Esophagus squamous epithelium (tissue), 5 donors: ENCODE measurements around the gene GSTT2B. TPM values are rescaled to one million over a fixed set of nuclear protein-coding genes. Genes with fewer than 3 reads are reported as not detected.
"Not testable (repeated sequence)": the region's sequence is repeated elsewhere in the genome, so short reads cannot be mapped to it uniquely, and the experiment has no call there.

Experiments used
- DNase-seq: peaks from one replicate; lab custom pipeline; 2025; lab: John Stamatoyannopoulos, UW
- H3K27ac ChIP-seq, 4 donors: fragments of 200-600 bp; sonication (generic); one replicate each; pipeline ENCODE4 v1.5.1; 2016 to 2019; ENCODE audit warnings: mild to moderate bottlenecking in 1 of 4
- H3K27me3 ChIP-seq, 4 donors: fragments of 200-600 bp; sonication (generic); 1 replicate in 3 of 4; 2 replicates in 1 of 4; pipeline versions ENCODE4 v1.5.1 to v1.6.0; 2017 to 2021; ENCODE audit warnings: antibody characterized with exemption in 1 of 4
- H3K36me3 ChIP-seq, 3 donors: fragments of 200-600 bp; sonication (generic); one replicate each; pipeline ENCODE4 v1.5.1; 2016 to 2019
- H3K4me1 ChIP-seq, 3 donors: fragments of 200-600 bp; sonication (generic); one replicate each; pipeline ENCODE4 v1.5.1; 2017 to 2019
- H3K4me3 ChIP-seq, 4 donors: fragments of 200-600 bp; sonication (generic); 1 replicate in 3 of 4; 2 replicates in 1 of 4; pipeline ENCODE4 v1.5.1; 2016 to 2019; ENCODE audit warnings: mild to moderate bottlenecking in 2 of 4, moderate library complexity in 1 of 4
- H3K9me3 ChIP-seq, 3 donors: fragments of 200-600 bp; sonication (generic); one replicate each; pipeline ENCODE4 v1.5.1; 2016 to 2019
- CTCF ChIP-seq, 6 experiments: fragments of 450-650 bp in 4 of 6; fragments of 200-600 bp in 2 of 6; sonication (generic) in 2 of 6; IDR thresholded peaks; one replicate each; pipeline ENCODE4 v1.5.1; 2016 to 2019; ENCODE audit warnings: antibody characterized with exemption in 6 of 6, mild to moderate bottlenecking in 4 of 6, moderate library complexity in 4 of 6
- POLR2A ChIP-seq, 4 donors: fragments of 450-650 bp; IDR thresholded peaks; one replicate each; pipeline ENCODE4 v1.6.1; 2017; ENCODE audit warnings: antibody characterized with exemption in 4 of 4, mild to moderate bottlenecking in 4 of 4, moderate library complexity in 3 of 4
- WGBS, 2 donors: methylation state at CpG; one replicate each; pipeline ENCODE4 v1.1.5; 2018; 5-methylcytosine and 5-hydroxymethylcytosine counted together
- intact Hi-C: fragments of 100-400 bp; cut with DNase I; formaldehyde crosslinking; loops from one replicate; pipeline ENCODE4 v1.15.0; 2022
- total RNA-seq, 4 donors: library from RNA; depleted of rRNA; stranded (reverse); fragments of >200 nt; gene quantifications; one replicate each; pipeline ENCODE4 v1.1.0, GENCODE V29; 2016
- donor health status: DM: yes; HTN: yes; CAD: no.

Gene GSTT2B
- total RNA-seq, 4 donors from 2014 or later, result 3.1 to 9.9 TPM; not detected in 2

GRCh38 chr22:23910496-23911190, 50.4 kb downstream of the GSTT2B start:
- TF ChIP-seq CTCF (IDR thresholded peaks at IDR 0.05) (no peak), POLR2A (IDR thresholded peaks at IDR 0.05) (no peak)
- peaks cover 5 to 20% (median 8%) of the 10 kb centered on the region in 3 donors for H3K4me1 ChIP-seq
- H3K36me3 ChIP-seq, result no peaks in the 10 kb centered on the region
- H3K27me3 ChIP-seq, result no peaks in the 10 kb centered on the region
- no peaks in the 10 kb centered on the region for H3K9me3 ChIP-seq
- no peak overlapping the region for H3K4me3 ChIP-seq
- no peak for DNase-seq
- 67 to 91% methylated on average over 3 of the region's 3 CpGs for WGBS, 2 donors
- intact Hi-C loops, result no loop called here
- H3K27ac ChIP-seq, result no peak overlapping the region

- intact Hi-C loops, result no loop called here
- TF ChIP-seq CTCF (IDR thresholded peaks at IDR 0.05) (no peak), POLR2A (IDR thresholded peaks at IDR 0.05) (no peak)
These were observed 51.6 kb downstream of the GSTT2B start for GRCh38 chr22:23909296-23909898.

GRCh38 chr22:23908587-23909205, 52.3 kb downstream of the GSTT2B start:
- 84 to 85% methylated on average over 10 to 11 of the region's 11 CpGs for WGBS, 2 donors

More at GRCh38 chr22:23909296-23909898, 51.6 kb downstream of the GSTT2B start:
- WGBS, 2 donors, result 61 to 68% methylated on average over 6 of the region's 6 CpGs
- no peaks in the 10 kb centered on the region for H3K36me3 ChIP-seq
- H3K4me3 ChIP-seq, result no peak overlapping the region
- DNase-seq, result no peak
- H3K9me3 ChIP-seq, result no peaks in the 10 kb centered on the region
- peak overlapping the region in 2 of 4 donors; percentile 33 to 49 for H3K27ac ChIP-seq
- peaks cover 5 to 27% (median 8%) of the 10 kb centered on the region in 3 donors for H3K4me1 ChIP-seq
- H3K27me3 ChIP-seq, result no peaks in the 10 kb centered on the region

GRCh38 chr22:23907423-23907822, 53.6 kb downstream of the GSTT2B start:
- intact Hi-C loops, DNase-seq, H3K9me3 ChIP-seq, H3K4me3 ChIP-seq, H3K27me3 ChIP-seq, H3K36me3 ChIP-seq, H3K27ac ChIP-seq: not testable (repeated sequence)
- peaks cover 0 to 31% (median 0%) of the 10 kb centered on the region in 3 donors for H3K4me1 ChIP-seq
- 65 to 91% methylated on average over 4 to 10 of the region's 10 CpGs for WGBS, 2 donors

More at GRCh38 chr22:23908587-23909205, 52.3 kb downstream of the GSTT2B start:
- no peaks in the 10 kb centered on the region for H3K36me3 ChIP-seq
- H3K9me3 ChIP-seq, result no peaks in the 10 kb centered on the region
- intact Hi-C loops, result no loop called here
- TF ChIP-seq CTCF (IDR thresholded peaks at IDR 0.05), result no peak
- no peak for TF ChIP-seq POLR2A (IDR thresholded peaks at IDR 0.05)
- H3K27ac ChIP-seq, result no peak overlapping the region
- no peak overlapping the region for H3K4me3 ChIP-seq
- no peak for DNase-seq
- H3K4me1 ChIP-seq, result peaks cover 5 to 29% (median 7%) of the 10 kb centered on the region in 3 donors
- H3K27me3 ChIP-seq, result no peaks in the 10 kb centered on the region

Other genes with a start within 250 kb of the GSTT2B start
- 1 to 10 TPM in 3 of 4 donors, under 1 TPM in 1; 0.91 to 2.7 (median 1.1) TPM for gene ZNF70, start 210.1 kb downstream of the GSTT2B start, total RNA-seq
- gene VPREB3, start 206.8 kb downstream of the GSTT2B start, total RNA-seq, result not detected
- gene C22orf15, start 198.2 kb downstream of the GSTT2B start, total RNA-seq, result not detected
- 10 to 100 TPM in 2 of 4 donors, 1 to 10 TPM in 2; 7.7 to 13.9 (median 10.4) TPM for gene CHCHD10, start 193.2 kb downstream of the GSTT2B start, total RNA-seq
- gene MMP11, start 188.3 kb downstream of the GSTT2B start, total RNA-seq, result 1 to 10 TPM in 2 of 4 donors, under 1 TPM in 2; 0.34 to 1.6 (median 1.1) TPM
- 10 to 100 TPM; 37.8 to 61.0 (median 47.7) TPM for gene SMARCB1, start 174.2 kb downstream of the GSTT2B start, total RNA-seq
- gene DERL3, start 122.2 kb downstream of the GSTT2B start, total RNA-seq, result 1 to 10 TPM in 2 of 4 donors, not detected in 2; 1.3 to 1.9 TPM
- 1 to 10 TPM in 3 of 4 donors, under 1 TPM in 1; 0.57 to 4.4 (median 2.9) TPM for gene SLC2A11, start 103.3 kb downstream of the GSTT2B start, total RNA-seq
- gene MIF, start 66.8 kb downstream of the GSTT2B start, total RNA-seq, result 100 to 1,000 TPM; 410 to 807 (median 448) TPM
- 1 to 10 TPM in 1 of 4 donors, not detected in 3; 1.9 TPM for gene DDTL, start 5.7 kb upstream of the GSTT2B start, total RNA-seq
- gene DDT, start 13.2 kb upstream of the GSTT2B start, total RNA-seq, result 100 to 1,000 TPM in 2 of 4 donors, 10 to 100 TPM in 2; 93.2 to 142 (median 111) TPM
- not detected for gene GSTT2, start 18.9 kb upstream of the GSTT2B start, total RNA-seq
- gene GSTT4, start 44.3 kb upstream of the GSTT2B start, total RNA-seq, result not detected
- 10 to 100 TPM; 11.1 to 28.6 (median 23.2) TPM for gene CABIN1, start 50.1 kb upstream of the GSTT2B start, total RNA-seq
- gene SUSD2, start 220.3 kb upstream of the GSTT2B start, total RNA-seq, result 1 to 10 TPM; 1.1 to 2.5 (median 1.6) TPM